ENCODE measurements around the gene PRR16. TPM values are rescaled to one million over a fixed set of nuclear protein-coding genes. Genes with fewer than 3 reads are reported as not detected.
A peak's percentile ranks its signal among the peaks of the same experiment; 100 is the strongest.

PRR16 gene
- total RNA-seq, 1 experiment from 2014 or later: 18.9 TPM

- POLR2A ChIA-PET: no interaction called here
- H3K27ac Mint-ChIP-seq (ENCODE audit: low read depth, unreplicated experiment): no peak overlapping the region
- no peaks in the 10 kb centered on the region for H3K9me3 Mint-ChIP-seq (ENCODE audit: unreplicated experiment)
- TF ChIP-seq CTCF (IDR thresholded peaks at IDR 0.05; ENCODE audit: unreplicated experiment): no peak
- intact Hi-C loops (cut with micrococcal nuclease): no loop called here
- H3K4me3 Mint-ChIP-seq (ENCODE audit: unreplicated experiment): no peak overlapping the region
- no peaks in the 10 kb centered on the region for H3K36me3 Mint-ChIP-seq (ENCODE audit: insufficient read depth, unreplicated experiment)
- no peaks in the 10 kb centered on the region for H3K4me1 Mint-ChIP-seq (ENCODE audit: insufficient read depth, unreplicated experiment)
- no peaks in the 10 kb centered on the region for H3K27me3 Mint-ChIP-seq (ENCODE audit: insufficient read depth, unreplicated experiment)
- CTCF ChIA-PET: no interaction called here
- no peak for DNase-seq (ENCODE audit: unreplicated experiment)
- no TSS peak for BruUV-seq (replicated peaks)
Observed at GRCh38 chr5:120734033-120734432, 269.9 kb downstream of the PRR16 start.

GRCh38 chr5:120735076-120735475 is 271.0 kb downstream of the PRR16 start:
- no peaks in the 10 kb centered on the region for H3K4me1 Mint-ChIP-seq (ENCODE audit: insufficient read depth, unreplicated experiment)
- peak; percentile 12 for TF ChIP-seq CTCF (IDR thresholded peaks at IDR 0.05; ENCODE audit: unreplicated experiment)
- H3K27me3 Mint-ChIP-seq (ENCODE audit: insufficient read depth, unreplicated experiment): no peaks in the 10 kb centered on the region
- BruUV-seq (replicated peaks): no TSS peak
- intact Hi-C loops (cut with micrococcal nuclease): no loop called here
- H3K4me3 Mint-ChIP-seq (ENCODE audit: unreplicated experiment): no peak overlapping the region
- H3K27ac Mint-ChIP-seq (ENCODE audit: low read depth, unreplicated experiment): no peak overlapping the region
- no peak for DNase-seq (ENCODE audit: unreplicated experiment)
- ChIA-PET CTCF (interaction anchor here (0.6 kb wide), 1 partner anchor 785 kb away, joined by 3 read pairs; no protein-coding TSS in a partner anchor), POLR2A (no interaction called here)
- H3K9me3 Mint-ChIP-seq (ENCODE audit: unreplicated experiment): no peaks in the 10 kb centered on the region
- no peaks in the 10 kb centered on the region for H3K36me3 Mint-ChIP-seq (ENCODE audit: insufficient read depth, unreplicated experiment)

All from MCF 10A (cell line).